HG02970 (cell line): ENCODE results near the gene LAP3.
A peak's percentile ranks its signal among the peaks of the same experiment; 100 is the strongest.

Source experiments
- ATAC-seq: cut with Tn5 transposase; IDR thresholded peaks from one replicate; pipeline ENCODE4 v1.9.1; 2021; ENCODE audit warnings: mild to moderate bottlenecking, moderate library complexity, moderate number of reproducible peaks; ENCODE audit not compliant: unreplicated experiment, low FRiP score

LAP3 gene

DNA sequence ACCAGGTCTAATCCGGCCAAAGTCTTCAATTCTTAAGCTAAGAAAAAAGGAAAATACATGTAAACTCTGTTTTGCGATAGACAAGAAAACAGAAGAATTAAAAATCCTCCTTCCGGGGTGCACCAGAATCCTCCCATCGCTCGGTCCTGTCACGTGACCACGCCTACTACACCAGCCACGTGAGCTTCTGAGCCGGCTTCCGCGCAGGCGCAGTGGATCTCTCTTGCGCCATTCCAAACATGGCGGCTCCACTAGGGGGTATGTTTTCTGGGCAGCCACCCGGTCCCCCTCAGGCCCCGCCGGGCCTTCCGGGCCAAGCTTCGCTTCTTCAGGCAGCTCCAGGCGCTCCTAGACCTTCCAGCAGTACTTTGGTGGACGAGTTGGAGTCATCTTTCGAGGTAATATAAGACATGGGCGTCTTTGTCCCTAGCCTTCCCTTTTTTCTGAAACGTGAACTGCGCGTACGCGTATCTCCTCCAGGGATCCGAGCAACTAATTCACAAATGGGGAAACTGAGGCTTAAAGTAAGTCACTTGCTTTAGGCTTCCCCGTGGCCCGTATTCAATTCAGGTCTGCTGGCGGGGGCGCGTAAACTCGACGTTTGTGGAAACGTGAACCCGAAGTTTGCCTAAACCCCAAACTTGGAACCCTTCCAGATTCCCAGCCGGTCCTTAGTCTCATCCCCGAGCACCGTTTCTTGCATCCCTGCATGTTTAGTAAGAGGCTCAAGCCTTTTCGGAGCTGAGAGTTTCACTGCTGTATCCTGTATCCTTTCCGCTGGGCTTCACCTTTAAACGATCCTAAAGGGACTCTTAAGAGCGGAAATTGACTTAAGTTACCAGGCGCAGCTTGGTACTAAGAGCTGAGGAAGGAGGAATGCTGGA is 37.7 kb downstream of the LAP3 start, which contains the start of gene MED28:
MED28 (plus strand) TSS at position 226 of the 884 bp plus-strand sequence; CDS start at position 240, 14 bp downstream.
- peak; percentile 96 for ATAC-seq

- no peak for ATAC-seq
These were observed 39.3 kb downstream of the LAP3 start for GRCh38 chr4:17616283-17616682.

DNA sequence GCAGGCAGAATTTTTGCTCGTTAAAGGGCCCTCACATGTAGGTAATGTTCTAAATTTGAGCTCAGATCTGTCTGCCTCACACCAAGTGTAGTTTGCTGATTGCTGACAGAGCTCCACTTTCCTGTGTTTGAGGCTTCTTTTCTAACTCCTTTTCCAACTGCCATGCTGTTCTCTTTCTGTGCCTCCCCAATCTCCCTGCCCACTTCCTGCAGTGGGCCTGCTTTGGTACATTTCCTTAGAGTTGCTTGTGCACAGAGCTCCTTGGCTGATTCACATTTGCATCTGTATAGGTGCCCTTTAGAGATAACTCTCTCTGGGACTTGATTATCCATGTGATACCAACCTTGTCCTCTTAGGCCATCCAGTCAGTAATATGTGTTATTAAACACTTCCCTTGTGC is 41.9 kb downstream of the LAP3 start:
- no peak for ATAC-seq

GRCh38 chr4:17619416-17620105 is 42.6 kb downstream of the LAP3 start:
- ATAC-seq, result no peak

GRCh38 chr4:17623451-17624001 is 46.5 kb downstream of the LAP3 start:
- no peak for ATAC-seq

DNA sequence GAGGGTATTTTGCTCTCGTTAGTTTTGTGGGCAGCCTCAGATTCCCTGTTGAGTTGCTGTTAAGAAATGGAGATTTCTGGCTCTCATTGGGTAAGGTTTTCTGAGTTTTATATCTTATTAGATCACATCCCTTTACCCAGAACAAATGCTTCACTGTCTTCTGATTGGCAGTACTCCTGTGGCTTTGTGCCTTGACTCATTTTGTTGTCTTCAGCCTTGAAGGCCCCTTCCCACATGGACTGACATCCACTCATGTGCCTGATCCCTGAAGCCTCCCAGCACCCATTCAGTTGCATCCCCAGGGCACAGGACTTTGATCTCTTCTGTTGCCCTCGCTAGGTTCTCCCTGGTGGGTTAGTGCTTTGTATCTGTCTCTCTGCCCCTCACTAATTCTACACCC is 47.8 kb downstream of the LAP3 start:
- no peak for ATAC-seq

DNA sequence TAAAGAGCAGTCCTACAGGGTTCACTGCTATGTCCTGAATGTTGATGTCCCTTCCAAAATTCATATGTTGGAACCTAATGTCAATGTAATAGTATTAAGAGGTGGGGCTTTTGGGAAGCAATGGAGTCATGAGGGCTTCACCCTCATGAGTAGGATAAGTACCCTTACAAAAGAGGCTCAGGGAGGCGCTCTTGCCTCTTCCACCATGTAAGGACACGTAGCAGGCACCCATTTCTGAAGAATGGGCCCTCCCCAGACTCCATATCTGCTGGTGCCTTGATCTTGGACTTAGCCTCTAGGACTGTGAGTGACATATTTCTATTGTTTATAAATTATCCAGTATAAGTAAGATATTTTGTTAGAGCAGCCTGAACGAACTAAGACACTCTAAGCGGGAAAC is 53.2 kb downstream of the LAP3 start:
- ATAC-seq, result no peak

- no peak for ATAC-seq
These were observed 56.6 kb downstream of the LAP3 start for GRCh38 chr4:17633600-17633999.

GRCh38 chr4:17635056-17635455 is 58.1 kb downstream of the LAP3 start:
- ATAC-seq, result no peak

DNA sequence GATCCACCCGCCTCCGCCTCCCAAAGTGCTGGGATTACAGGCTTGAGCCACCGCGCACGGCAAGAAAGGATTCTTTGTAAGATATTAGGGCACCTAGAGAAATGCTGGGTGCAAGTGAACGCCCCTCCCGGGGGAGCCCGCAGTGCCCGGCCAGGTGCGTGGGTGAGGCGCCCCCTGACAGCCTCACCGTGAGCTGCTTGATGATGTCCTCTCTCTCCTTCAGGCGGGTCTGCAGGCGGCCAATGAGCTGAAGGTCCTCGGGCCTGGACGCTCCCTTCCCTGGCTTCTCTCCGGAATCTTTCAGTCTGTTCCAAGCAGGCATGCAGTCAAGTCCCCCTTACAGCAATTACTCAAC is 59.3 kb downstream of the LAP3 start:
- no peak for ATAC-seq

- ATAC-seq, result peak; percentile 69
These were observed 60.0 kb downstream of the LAP3 start for GRCh38 chr4:17636696-17637622.

DNA sequence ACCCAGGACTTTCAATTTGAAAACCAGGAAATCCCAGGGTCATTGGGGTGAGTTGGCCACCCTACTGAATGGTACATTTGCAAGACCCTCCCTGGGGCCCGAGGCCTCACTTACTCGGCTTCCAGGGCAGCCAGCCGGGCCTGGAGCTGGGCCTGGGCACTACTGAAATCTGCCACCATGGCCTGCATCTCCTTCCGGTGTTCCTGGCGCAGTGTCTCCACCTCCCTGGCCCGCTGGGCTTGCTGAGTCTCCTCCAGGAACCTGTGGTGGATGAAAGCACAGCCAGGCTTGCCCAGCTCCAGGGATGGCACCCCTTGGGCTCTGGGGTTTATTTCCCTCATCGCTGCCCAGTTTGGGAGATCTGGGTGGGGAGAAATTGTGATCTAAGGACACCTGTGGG is 62.1 kb downstream of the LAP3 start:
- ATAC-seq, result no peak

DNA sequence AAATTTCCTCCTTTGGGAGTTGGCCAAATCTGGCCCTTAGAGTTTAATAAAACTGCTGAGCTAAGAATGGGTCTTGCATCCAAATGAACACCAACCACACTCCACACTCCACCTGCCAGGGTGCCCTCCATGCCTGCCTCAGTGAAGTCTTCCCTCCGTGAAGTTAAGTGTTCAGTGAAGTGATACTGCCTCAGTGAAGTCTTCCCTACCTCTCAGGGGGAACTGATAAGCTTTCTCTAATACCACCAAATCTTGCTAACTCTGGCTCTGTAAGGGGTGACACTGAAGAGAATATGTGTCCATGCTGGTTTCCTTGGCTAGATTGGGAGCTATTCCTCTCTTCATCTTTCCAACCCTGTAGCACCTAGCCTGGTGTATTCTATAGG is 65.4 kb downstream of the LAP3 start:
- no peak for ATAC-seq

- no peak for ATAC-seq
These were observed 69.7 kb downstream of the LAP3 start for GRCh38 chr4:17646693-17647092.

DNA sequence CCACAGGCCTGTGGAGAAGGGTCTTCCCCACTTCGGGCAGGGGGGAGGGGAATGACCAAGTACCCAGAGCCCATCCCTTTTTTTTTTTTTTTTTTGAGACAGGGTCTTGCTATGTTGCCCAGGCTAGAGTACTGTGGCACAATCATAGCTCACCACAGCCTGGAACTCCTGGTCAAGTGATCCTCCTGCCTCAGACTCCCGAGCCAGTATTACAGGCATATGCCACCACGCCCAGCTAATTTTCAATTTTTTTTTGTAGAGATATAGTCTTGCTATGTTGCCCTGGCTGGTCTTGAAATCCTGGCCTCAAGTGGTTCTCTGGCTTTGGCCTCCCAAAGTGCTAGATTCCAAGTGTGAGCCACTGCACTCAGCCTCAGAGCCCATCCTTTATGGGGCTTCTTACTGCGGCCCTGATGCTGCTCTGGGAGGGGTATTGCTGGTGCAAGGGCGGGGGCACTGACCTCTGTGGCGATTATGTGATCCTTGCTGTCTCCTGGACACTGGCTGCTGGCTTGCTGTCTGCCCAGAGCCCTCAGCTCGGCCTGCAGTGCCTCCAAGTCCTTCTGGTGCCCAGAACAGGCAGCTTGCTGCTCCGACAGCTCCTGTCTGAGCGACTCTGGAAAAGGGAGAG is 70.3 kb downstream of the LAP3 start:
- ATAC-seq, result no peak

DNA sequence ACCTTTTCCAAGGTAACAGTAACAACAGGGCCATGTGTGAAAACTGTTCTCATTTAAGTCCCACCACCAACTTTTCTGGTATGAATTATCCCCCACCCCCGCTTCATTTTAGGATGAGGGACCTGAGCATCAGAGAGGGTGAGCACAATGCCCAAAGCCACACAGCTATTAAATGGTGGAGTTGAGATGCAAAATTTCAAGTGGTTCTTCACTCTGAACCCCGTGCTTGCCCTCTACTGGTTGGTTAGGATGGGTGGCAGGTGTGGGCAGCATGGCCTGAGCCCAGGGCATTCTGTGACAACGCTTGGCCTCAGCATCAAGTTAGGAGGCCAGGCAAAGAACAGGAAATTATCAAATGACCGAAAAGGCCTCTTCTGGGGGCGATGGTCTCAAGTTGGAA is 70.9 kb downstream of the LAP3 start:
- no peak for ATAC-seq

DNA sequence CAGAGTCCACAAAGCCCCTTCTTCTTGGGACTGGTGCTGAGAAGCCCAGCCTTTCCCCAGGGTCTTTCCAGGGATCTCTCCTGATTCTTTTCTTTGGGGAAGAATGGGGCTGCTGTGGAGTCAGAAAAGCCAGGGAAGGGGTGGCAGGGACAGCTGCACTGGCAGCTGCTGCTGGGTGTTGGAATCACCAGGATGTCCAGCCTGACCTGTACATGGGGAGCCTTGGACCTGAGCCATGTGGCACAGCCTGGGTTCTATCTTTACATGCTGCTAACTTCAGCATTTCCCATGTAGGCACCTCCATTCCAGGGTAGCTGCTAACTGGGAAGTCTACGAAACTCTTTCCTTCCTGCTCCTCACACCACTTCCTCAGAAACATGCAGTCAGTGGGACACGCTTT is 73.4 kb downstream of the LAP3 start:
- no peak for ATAC-seq

DNA sequence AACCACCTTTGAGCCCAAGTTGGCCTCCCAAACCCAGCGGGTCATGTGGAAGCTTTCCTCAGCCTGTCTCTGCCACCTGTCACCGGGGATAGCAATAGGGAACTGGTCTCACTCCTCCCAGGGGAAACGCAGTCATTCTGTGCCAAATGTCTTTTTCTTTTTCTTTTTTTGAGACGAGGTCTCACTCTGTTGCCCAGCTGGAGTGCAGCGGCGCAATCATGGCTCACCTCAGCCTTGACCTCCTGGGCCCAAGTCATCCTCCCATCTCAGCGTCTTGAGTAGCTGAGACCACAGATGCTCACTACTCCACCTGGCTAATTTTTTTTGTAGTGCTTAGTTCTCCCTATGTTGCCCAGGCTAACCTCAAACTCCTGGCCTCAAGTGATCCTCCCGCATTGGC is 77.7 kb downstream of the LAP3 start:
- no peak for ATAC-seq

- ATAC-seq, result no peak
These were observed 80.1 kb downstream of the LAP3 start for GRCh38 chr4:17657090-17657489.
